Measurements from ENCODE around the gene MAPT. TPM values are rescaled to one million over a fixed set of nuclear protein-coding genes. Genes with fewer than 3 reads are reported as not detected.

Gene MAPT
- total RNA-seq, 4 donors from 2014 or later, result 70.3 to 120 (median 82.8) TPM

- Histone ChIP-seq H3K27me3 (no peaks in the 10 kb centered on the region), H3K9me3 (no peaks in the 10 kb centered on the region), H3K4me3 (no peak overlapping the region), H3K4me1 (peaks cover 44 to 48% of the 10 kb centered on the region in 2 donors), H3K27ac (peak overlapping the region in 3 of 4 donors; percentile 66 to 75 (median 69)), H3K36me3 (peaks cover 0 to 63% of the 10 kb centered on the region in 2 donors)
- TF ChIP-seq CTCF (IDR thresholded peaks at IDR 0.05 in 4 of 5, conservative IDR thresholded peaks at IDR 0.05 in 1 of 5), result no peak
- TF ChIP-seq POLR2A (IDR thresholded peaks at IDR 0.05), result no peak
- in situ Hi-C loops (cut with MboI; ENCODE audit: low sequenced_read_pairs in 4 of 4), result loop anchor here in 1 of 4 donors (10.0 kb wide), 1 partner anchor 176 kb away; no protein-coding TSS in a partner anchor
- no peak for DNase-seq
- intact Hi-C loops (cut with DNase I; ENCODE audit: low total_unique reads), result no loop called here
- no peak for ATAC-seq
These were observed 144.1 kb downstream of the MAPT start for GRCh38 chr17:46038414-46038813.

GRCh38 chr17:46038937-46039336 lies 144.6 kb downstream of the MAPT start:
- peaks cover 0 to 58% of the 10 kb centered on the region in 2 donors for H3K36me3 ChIP-seq
- in situ Hi-C loops (cut with MboI; ENCODE audit: low sequenced_read_pairs in 4 of 4) (loop anchor here in 1 of 4 donors (10.0 kb wide), 1 partner anchor 176 kb away; no protein-coding TSS in a partner anchor), intact Hi-C loops (cut with DNase I; ENCODE audit: low total_unique reads) (no loop called here)
- no peaks in the 10 kb centered on the region for H3K9me3 ChIP-seq
- peaks cover 49 to 52% of the 10 kb centered on the region in 2 donors for H3K4me1 ChIP-seq
- H3K4me3 ChIP-seq, result no peak overlapping the region
- H3K27me3 ChIP-seq, result no peaks in the 10 kb centered on the region
- peak overlapping the region; percentile 65 to 75 (median 68) for H3K27ac ChIP-seq
- ATAC-seq (no peak), DNase-seq (no peak)
- TF ChIP-seq CTCF (IDR thresholded peaks at IDR 0.05 in 4 of 5, conservative IDR thresholded peaks at IDR 0.05 in 1 of 5) (no peak), POLR2A (IDR thresholded peaks at IDR 0.05) (no peak)

- Histone ChIP-seq H3K36me3 (peaks cover 0 to 50% of the 10 kb centered on the region in 2 donors), H3K9me3 (no peaks in the 10 kb centered on the region), H3K4me3 (no peak overlapping the region), H3K27ac (peak overlapping the region; percentile 65 to 75 (median 68)), H3K27me3 (no peaks in the 10 kb centered on the region), H3K4me1 (peaks cover 57 to 58% of the 10 kb centered on the region in 2 donors)
- ATAC-seq (peak; percentile 57 to 59), DNase-seq (peak; percentile 49 to 52)
- intact Hi-C loops (cut with DNase I; ENCODE audit: low total_unique reads), result no loop called here
- TF ChIP-seq POLR2A (IDR thresholded peaks at IDR 0.05) (no peak), CTCF (IDR thresholded peaks at IDR 0.05 in 4 of 5, conservative IDR thresholded peaks at IDR 0.05 in 1 of 5) (no peak)
- in situ Hi-C loops (cut with MboI; ENCODE audit: low sequenced_read_pairs in 4 of 4), result loop anchor here (5.0 to 10.0 kb wide), 3 partner anchors 37 to 175 kb away; no protein-coding TSS in a partner anchor
These were observed 145.3 kb downstream of the MAPT start for GRCh38 chr17:46039592-46040186.

- TF ChIP-seq POLR2A (IDR thresholded peaks at IDR 0.05), result no peak
- TF ChIP-seq CTCF (IDR thresholded peaks at IDR 0.05 in 4 of 5, conservative IDR thresholded peaks at IDR 0.05 in 1 of 5), result no peak
- Histone ChIP-seq H3K4me3 (no peak overlapping the region), H3K27ac (peak overlapping the region in 2 of 4 donors; percentile 7 to 74), H3K36me3 (peaks cover 0 to 27% of the 10 kb centered on the region in 2 donors), H3K4me1 (peaks cover 53 to 59% of the 10 kb centered on the region in 2 donors), H3K27me3 (no peaks in the 10 kb centered on the region), H3K9me3 (no peaks in the 10 kb centered on the region)
- intact Hi-C loops (cut with DNase I; ENCODE audit: low total_unique reads) (no loop called here), in situ Hi-C loops (cut with MboI; ENCODE audit: low sequenced_read_pairs in 4 of 4) (loop anchor here in 3 of 4 donors (5.0 to 10.0 kb wide), 3 partner anchors 40 to 173 kb away; no protein-coding TSS in a partner anchor)
- ATAC-seq (no peak), DNase-seq (no peak)
These were observed 147.9 kb downstream of the MAPT start for GRCh38 chr17:46042246-46042645.
